GF-D8 (cell line): ENCODE results near the gene HNMT.
A peak's percentile ranks its signal among the peaks of the same experiment; 100 is the strongest.
"Not testable (repeated sequence)": the region's sequence is repeated elsewhere in the genome, so short reads cannot be mapped to it uniquely, and the experiment has no call there.

ENCODE experiments used
- DNase-seq: peaks from one replicate; lab custom pipeline; 2025; lab: John Stamatoyannopoulos, UW

Gene HNMT

GRCh38 chr2:137946227-137946626 lies 18.0 kb upstream of the HNMT start:
- DNase-seq = no peak

DNA sequence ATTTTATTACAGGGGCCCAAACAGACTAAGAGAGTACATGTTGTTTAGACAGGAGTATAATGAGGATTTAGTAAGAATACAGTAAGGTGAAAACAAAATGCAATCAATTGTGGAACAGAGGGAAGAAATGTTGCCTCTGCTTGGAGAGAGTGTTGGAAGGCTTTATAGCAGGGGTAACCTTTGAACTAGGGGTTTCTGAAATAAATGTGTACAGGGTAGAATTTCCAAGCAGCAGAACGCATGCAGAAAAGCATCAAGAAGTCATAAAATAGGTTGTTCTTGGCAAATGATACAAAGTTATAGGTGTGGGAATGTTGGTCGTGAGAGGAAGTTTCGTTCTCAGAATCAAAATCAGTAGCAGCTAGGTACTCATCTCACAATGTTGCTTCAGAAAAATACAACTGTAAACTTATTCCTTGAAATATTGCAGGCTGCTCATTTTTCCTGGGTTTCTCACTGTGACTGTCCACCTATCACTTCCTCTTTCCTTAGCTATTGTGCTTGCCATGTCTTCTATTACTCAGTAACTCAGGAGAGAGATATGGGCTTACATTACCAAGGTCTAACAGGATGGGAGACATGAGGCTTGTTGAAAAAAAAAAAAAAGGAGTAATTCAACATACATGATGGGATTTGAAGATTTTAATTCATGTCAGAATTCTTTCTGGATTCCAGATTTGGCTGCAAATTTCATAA lies 17.1 kb upstream of the HNMT start:
- no peak for DNase-seq

DNA sequence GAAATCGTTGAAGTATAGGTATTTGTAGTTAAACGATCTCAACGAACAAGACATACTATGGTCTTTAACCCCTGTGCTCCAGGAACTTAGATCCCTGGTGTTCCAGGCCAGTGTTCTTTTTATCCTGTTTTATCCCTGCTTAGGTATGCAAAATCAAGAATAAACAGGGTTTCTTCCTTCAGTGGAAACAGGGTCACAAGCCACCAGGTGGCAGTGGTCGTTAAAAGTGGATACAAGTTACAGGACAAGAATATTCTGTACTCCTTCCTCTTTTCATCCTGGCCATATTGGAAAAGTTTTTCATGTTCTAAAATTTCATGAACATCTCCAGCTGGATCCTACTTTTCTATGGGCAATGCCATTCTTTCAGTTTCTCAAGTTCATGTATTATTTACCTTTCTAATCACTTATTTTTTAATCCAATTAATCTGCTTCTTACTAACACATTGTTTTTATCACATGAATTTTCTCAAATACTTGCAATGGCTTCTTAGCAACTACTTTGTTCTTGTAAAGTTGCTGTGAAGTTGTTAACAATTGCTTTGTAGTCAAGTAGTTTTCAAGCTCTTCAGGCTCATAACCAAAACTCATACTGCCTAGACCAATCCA lies 16.4 kb upstream of the HNMT start:
- DNase-seq = peak; percentile 1

DNA sequence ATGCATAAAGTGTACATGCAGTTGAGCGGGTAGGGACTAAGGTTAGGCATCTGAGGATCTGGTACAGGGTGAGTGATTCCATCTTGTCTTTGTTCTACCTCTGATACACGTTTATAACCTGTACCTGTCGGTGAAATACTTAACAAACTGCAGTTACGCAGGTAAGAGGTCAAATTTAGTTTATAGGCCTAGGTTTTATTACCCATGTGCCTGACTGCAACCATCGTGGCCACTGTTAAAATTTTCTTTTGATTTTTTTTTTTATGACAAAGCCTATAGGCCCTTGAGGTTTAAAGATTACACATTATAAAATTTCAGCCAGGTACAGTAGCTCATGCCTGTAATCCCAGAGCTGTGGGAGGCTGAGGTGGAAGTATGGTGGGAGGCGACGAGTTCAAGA lies 15.4 kb upstream of the HNMT start:
- DNase-seq = no peak

DNA sequence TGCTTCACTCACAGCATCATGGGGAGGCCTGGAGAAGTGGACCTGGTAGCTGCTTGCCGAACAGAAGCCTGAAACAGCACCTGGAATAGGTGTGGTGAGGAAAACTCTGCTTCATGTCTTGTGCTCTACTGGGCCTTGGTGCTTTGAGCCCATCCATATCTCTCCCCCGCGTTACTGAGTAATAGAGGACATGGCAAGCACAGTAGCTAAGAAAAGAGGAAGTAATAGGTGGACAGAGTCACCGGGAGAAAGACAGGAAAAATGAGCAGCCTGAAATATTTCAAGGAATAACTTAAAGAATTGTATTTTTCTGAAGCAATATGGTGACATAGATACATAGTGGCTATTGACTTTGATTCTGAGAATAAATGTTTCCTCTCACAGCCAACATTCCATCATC lies 14.0 kb upstream of the HNMT start:
- DNase-seq = no peak

DNA sequence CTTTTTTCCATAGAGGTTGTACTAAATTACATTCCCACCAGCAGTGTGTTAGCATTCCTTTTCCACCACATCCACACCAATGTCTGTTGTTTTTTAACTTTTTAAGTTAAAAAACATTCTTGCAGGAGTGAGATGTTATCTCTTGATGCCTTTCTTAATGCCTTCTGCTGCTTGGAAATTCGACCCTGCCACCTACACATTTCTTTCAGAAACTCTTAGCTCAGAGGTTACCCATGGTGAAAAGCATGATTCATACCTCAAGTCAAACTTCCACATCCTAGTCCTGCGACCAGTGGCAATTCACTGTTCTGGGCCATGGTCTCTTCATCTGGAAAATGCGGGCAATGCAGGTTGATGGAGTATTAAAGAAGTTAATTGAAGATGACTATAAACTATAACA lies 12.7 kb upstream of the HNMT start:
- no peak for DNase-seq

DNA sequence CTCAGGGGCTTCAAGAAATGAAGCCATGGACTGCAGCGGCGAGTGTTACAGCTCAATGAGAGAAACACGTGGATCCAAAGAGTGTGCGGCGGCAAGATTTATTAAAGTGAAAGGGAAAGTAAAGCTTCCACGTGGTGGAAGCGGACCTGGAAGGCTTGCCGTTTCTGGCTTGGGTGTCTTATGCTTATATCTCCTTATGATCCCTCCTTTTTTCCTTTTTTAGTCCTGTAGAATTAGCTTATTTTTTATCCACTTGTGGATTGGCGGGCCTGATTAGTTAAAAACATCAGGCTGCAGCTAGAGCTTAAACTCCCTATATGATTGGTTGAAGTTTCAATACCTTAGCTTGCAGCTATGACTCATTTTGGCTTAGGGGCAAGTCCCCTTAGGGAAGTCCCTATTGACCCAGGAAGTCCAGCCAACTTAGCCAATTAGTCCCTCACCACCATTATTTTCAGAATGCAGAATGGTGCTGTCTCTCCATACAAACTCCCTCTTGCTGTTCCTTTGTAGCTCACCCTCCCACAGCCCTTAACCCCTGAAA lies 11.6 kb upstream of the HNMT start:
- DNase-seq = no peak

GRCh38 chr2:137955536-137955935 lies 8.7 kb upstream of the HNMT start:
- no peak for DNase-seq

- DNase-seq = no peak
Measured at GRCh38 chr2:137957033-137957432, 7.2 kb upstream of the HNMT start.

DNA sequence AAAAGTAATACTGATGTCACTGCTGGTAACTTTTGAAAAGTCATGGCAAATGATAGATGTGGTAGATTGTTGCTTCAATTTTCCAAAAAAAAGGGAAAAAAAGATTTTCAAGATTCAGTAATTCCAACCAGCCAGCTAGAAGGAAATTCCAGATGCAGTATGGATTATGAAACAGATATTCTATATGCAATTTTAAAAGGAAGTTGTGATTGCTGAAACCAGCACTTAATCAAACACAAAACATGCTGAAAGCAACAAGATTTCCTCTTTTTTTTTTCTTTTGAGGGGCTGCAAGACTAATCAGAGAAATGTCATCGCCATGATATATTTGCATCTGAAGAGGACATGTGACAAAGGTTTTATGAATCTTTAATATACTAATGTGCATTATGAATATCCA lies 5.1 kb upstream of the HNMT start:
- no peak for DNase-seq

GRCh38 chr2:137960223-137960622 lies 4.0 kb upstream of the HNMT start:
- DNase-seq = no peak

DNA sequence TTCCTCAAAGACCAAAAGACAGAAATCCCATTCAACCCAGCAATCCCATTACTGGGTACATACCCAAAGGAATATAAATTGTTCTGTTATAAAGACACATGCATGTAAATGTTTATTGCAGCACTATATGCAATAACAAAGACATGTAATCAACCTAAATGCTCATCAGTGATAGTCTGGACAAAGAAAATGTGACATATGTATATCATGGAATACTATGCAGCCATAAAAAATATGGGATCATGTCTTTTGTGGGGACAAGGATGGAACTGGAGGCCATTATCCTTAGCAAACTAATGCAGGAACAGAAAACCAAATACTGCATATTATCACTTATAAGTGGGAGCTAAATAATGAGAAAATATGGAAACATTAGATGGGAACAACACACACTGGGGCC lies 2.7 kb upstream of the HNMT start:
- no peak for DNase-seq

DNA sequence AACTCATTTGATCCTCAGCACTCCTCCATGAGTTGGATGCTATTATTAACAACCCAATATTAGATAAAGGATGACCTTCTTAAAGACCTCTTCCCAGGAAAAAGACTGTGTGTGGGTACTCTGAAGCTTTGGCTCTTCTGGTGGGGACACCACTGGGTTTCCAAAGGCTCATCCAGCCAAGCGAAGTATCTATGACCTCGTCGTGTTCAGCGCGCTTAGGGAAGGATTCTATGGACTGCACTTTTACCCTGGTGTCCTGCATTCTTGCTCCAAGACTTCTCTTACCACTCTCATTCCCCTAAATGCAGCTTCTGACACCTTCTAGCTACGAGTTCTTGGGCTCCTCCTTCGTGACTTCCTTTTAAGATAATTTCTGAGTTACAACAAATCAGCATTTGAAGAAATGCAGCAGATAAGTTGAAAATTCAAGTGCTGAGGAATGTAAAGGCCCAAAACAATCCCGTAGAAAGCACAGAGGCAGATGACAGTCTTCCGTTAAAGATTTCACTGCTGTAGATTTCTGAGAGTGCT lies 673 bp upstream of the HNMT start:
- no peak for DNase-seq

DNA sequence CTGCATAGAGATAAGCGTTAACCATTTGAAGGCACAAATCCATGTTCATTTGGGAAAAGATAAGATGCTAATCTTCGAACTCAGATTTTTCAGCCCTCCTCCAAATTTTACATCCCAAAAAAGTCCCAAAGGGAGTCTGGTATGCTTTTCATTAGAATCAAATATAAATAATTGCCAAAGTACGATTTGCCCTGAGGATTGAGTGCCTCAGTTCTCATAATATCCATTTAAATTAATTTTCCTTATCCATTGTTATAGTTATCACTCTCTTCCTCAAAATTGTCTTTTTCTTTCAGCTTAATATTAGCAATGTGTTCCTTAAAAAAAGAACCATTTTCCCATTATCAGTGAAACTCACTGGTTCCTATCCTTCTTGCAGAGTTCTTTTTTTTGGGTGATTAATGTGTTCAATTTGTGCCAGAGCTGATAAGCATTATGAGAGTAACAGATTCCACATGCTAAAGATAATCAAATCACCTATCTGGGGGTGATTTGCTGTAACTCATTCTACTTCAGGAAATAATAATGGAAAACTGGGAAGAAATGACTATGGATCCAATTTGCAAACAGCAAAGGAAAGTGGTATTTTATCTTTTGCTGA lies 686 bp downstream of the HNMT start:
- DNase-seq = no peak

DNA sequence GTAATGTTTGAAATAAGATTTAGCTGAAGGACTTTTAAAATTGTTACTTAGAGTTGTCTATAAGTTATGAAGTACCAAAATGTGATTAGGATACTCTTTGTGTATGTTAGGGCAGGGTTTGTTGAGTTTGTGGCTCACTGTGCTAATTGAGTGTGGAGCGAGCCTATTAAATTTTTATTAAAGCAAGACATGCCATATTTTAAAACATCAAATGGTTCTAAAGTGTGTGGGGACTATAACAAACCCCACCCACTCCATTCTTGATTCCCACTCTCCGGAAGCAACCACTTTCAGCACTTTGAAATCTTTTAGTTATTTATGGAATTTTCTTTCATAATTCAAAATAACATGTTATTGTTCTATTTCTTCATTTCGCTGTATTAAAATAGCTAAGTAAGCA lies 1.8 kb downstream of the HNMT start:
- DNase-seq = no peak

DNA sequence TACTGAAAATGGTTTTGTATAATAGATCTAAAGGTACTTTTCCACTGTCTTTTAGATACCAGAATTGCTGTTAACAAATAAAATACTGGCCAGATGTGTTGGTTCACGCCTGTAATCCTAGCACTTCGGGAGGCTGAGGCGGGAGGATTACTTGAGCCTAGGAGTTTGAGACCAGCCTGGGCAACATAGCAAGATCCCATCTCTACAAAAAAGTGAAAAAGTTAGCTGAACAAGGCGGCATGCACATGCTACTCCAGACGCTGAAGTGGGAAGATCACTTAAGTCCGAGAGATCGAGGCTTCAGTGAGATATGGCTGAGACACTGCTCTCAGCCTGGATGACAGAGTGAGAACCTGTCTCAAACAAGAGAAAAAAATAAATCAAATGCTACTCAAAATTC lies 2.8 kb downstream of the HNMT start:
- DNase-seq = no peak

DNA sequence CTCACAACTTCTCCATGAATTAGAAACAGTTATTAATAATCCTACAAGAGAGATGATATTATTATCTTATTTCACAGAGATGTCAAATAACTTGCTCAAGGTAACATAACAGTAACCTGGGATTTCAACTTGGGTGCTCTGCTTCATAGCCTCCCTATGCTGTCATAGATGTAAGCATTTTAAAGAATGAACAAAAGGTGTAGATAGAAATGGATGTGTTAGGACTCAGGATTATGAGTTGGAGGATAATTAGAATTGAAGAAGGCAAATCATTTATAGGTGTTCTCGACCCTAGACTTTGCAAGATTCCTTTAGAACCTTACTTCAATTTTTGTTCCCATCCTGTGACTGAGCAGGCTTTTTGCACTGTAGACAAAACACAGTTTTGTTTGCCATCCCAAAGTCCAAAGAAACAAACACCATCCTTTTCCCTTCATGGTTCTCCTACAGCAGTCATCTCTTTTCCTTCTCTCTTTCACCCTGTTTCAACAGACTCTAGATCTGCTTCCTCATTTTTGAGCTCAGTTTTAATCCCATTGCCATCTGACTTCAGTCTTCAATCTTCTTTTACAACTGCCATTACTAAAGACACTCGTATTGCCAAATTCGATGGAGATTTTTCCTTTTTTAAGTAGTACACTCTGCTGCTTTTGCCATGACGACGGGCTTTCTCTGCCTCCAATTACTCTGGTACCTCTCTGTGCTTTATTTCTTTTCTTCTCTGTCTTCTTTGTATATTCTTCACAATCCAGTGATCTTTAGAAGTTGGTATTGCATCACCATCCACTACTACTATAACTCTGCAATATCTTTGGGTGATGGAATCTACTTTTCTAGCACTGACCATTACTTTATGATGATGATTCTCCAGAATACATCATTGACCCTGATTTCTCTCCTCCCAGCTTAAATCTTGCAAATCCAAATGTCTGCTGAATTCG lies 4.5 kb downstream of the HNMT start:
- no peak for DNase-seq

DNA sequence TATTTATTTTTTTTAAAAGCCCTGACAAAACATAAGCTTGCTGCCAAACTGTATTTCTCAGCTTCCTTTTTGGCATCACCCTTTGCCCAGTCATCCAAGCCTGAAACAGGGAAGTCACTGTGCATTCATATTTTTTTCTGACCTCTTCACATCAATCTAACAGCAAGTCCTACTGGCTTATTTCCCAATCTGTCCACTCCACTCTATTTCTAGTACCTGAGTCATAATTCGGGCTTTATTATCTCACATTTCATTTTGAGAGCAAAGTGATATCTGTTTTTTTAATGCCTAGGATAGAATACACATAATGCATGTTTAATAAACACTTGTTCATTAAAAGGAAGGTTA lies 5.1 kb downstream of the HNMT start:
- DNase-seq = no peak

DNA sequence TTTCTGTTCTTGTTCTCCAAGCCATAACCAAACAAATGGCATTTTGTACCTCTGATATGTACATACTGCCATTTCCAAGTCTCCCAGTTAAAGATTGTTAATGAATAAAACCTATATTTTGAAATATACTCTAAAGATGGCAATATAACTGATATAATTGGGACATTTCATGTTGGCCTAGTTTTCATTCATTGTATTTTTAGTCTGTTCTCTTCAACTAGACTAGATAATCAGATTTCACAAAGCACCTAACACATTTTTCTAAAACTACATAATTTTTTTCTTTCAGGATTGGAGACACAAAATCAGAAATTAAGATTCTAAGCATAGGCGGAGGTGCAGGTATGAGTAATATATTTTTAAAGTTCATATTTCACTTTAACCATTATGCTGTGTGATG lies 5.6 kb downstream of the HNMT start:
- DNase-seq = no peak

DNA sequence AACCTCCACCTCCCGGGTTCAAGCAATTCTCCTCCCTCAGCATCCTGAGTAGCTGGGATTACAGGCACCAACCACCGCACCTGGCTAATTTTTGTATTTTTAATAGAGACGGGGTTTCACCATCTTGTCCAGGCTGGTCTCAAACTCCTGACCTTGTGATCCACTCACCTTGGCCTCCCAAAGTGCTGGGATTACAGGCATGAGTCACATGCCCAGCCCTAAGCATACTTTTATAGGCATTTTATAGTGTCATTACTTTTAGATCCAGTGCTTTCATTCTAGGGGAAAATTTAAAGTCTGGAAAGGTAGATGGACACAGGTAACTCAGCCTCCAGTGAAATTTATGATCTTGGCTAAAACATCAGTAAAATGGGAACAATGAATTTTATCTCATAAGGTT lies 7.0 kb downstream of the HNMT start:
- DNase-seq = not testable (repeated sequence)

- DNase-seq = no peak
Measured at GRCh38 chr2:137973280-137973679, 9.0 kb downstream of the HNMT start.
